ENCODE data around the gene GRM8.
"Not testable (repeated sequence)": the region's sequence is repeated elsewhere in the genome, so short reads cannot be mapped to it uniquely, and the experiment has no call there.

GRM8 gene

GRCh38 chr7:126702242-126703016 lies 550.3 kb downstream of the GRM8 start:
- DNase-seq: peak; percentile 67

GRCh38 chr7:126700807-126701604 lies 551.7 kb downstream of the GRM8 start:
- DNase-seq: peak; percentile 97

GRCh38 chr7:126699707-126700106 lies 553.0 kb downstream of the GRM8 start:
- DNase-seq: no peak

GRCh38 chr7:126698909-126699308 lies 553.8 kb downstream of the GRM8 start:
- no peak for DNase-seq

- no peak for DNase-seq
Observed at GRCh38 chr7:126698446-126698845, 554.3 kb downstream of the GRM8 start.

- DNase-seq: no peak
Observed at GRCh38 chr7:126696256-126697038, 556.3 kb downstream of the GRM8 start.

GRCh38 chr7:126690848-126691751 lies 561.6 kb downstream of the GRM8 start:
- no peak for DNase-seq

- DNase-seq: no peak
Observed at GRCh38 chr7:126690104-126690503, 562.6 kb downstream of the GRM8 start.

- DNase-seq: peak; percentile 78
Observed at GRCh38 chr7:126689037-126689436, 563.7 kb downstream of the GRM8 start.

GRCh38 chr7:126686474-126686873 lies 566.3 kb downstream of the GRM8 start:
- no peak for DNase-seq

GRCh38 chr7:126685596-126685995 lies 567.1 kb downstream of the GRM8 start:
- no peak for DNase-seq

GRCh38 chr7:126685018-126685573 lies 567.6 kb downstream of the GRM8 start:
- no peak for DNase-seq

- no peak for DNase-seq
Observed at GRCh38 chr7:126682176-126682575, 570.6 kb downstream of the GRM8 start.

GRCh38 chr7:126668762-126669161 lies 584.0 kb downstream of the GRM8 start:
- not testable (repeated sequence) for DNase-seq

- no peak for DNase-seq
Observed at GRCh38 chr7:126668367-126668752, 584.4 kb downstream of the GRM8 start.

- DNase-seq: no peak
Observed at GRCh38 chr7:126667742-126668366, 584.9 kb downstream of the GRM8 start.

GRCh38 chr7:126662856-126663255 lies 589.9 kb downstream of the GRM8 start:
- DNase-seq: no peak

- no peak for DNase-seq
Observed at GRCh38 chr7:126659124-126659523, 593.6 kb downstream of the GRM8 start.

GRCh38 chr7:126658684-126659083 lies 594.1 kb downstream of the GRM8 start:
- DNase-seq: no peak

- no peak for DNase-seq
Observed at GRCh38 chr7:126657599-126658358, 595.0 kb downstream of the GRM8 start.

Measured in fibroblast of skin of back (primary cell).